Measurements from ENCODE around the gene EDDM3A.

DNA sequence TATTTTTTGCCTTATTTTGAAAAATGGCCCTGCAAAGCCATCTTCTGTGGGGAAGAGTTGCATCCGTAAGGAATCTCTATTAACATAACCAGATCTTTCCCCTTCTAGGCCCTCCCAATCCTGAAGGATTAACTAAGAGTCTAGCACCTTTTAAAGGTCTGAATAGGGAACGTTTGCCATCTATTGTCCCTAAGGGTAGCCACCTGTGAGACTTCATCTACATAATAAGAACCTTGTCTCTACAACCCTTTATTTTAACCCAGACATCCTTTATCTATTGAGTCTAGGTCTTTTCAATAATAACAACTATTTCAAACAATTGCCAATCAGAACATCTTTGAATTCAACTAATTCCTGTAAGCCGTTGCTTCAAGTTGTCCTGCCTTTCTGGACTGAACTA lies 27.0 kb downstream of the EDDM3A start:
- TF ChIP-seq CTCF (IDR thresholded peaks at IDR 0.05; ENCODE audit: poor library complexity, severe bottlenecking) (no peak), EP300 (conservative IDR thresholded peaks at IDR 0.05; ENCODE audit: poor library complexity, severe bottlenecking) (no peak), SMC3 (conservative IDR thresholded peaks at IDR 0.05; ENCODE audit: poor library complexity) (no peak), POLR2AphosphoS5 (IDR thresholded peaks at IDR 0.05) (no peak), TAF1 (IDR thresholded peaks at IDR 0.05; ENCODE audit: low read depth) (no peak), EZH2 (IDR thresholded peaks at IDR 0.05; ENCODE audit: borderline replicate concordance, insufficient read depth, low read length, poor library complexity, severe bottlenecking) (no peak), RAD21 (conservative IDR thresholded peaks at IDR 0.05) (no peak), MXI1 (conservative IDR thresholded peaks at IDR 0.05; ENCODE audit: poor library complexity, severe bottlenecking) (no peak)
- TF ChIP-seq, protein P1, sequence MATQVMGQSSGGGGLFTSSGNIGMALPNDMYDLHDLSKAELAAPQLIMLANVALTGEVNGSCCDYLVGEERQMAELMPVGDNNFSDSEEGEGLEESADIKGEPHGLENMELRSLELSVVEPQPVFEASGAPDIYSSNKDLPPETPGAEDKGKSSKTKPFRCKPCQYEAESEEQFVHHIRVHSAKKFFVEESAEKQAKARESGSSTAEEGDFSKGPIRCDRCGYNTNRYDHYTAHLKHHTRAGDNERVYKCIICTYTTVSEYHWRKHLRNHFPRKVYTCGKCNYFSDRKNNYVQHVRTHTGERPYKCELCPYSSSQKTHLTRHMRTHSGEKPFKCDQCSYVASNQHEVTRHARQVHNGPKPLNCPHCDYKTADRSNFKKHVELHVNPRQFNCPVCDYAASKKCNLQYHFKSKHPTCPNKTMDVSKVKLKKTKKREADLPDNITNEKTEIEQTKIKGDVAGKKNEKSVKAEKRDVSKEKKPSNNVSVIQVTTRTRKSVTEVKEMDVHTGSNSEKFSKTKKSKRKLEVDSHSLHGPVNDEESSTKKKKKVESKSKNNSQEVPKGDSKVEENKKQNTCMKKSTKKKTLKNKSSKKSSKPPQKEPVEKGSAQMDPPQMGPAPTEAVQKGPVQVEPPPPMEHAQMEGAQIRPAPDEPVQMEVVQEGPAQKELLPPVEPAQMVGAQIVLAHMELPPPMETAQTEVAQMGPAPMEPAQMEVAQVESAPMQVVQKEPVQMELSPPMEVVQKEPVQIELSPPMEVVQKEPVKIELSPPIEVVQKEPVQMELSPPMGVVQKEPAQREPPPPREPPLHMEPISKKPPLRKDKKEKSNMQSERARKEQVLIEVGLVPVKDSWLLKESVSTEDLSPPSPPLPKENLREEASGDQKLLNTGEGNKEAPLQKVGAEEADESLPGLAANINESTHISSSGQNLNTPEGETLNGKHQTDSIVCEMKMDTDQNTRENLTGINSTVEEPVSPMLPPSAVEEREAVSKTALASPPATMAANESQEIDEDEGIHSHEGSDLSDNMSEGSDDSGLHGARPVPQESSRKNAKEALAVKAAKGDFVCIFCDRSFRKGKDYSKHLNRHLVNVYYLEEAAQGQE (IDR thresholded peaks at IDR 0.05; ENCODE audit: borderline replicate concordance): no peak
